K562 (cell line): ENCODE measurements around the gene KLK8. TPM values are rescaled to one million over a fixed set of nuclear protein-coding genes. Genes with fewer than 3 reads are reported as not detected.

Experiments
- ATAC-seq: fragments of 200-7000 bp; cut with Tn5 transposase; 3 replicates; pipeline ENCODE4 v1.9.1; 2020; ENCODE audit warnings: moderate library complexity
- BruUV-seq: library from RNA; stranded (reverse); fragments of 400-500 nt; replicated peaks from 2 replicates; lab custom pipeline; 2021; lab: Mats Ljungman, UMichigan
- CTCF ChIA-PET: fragments of 300-600 bp; formaldehyde crosslinking; extraction: SDS; loops from one replicate; lab custom pipeline; 2021; ENCODE audit warnings: low intra/inter-chr PET ratio; lab: Yijun Ruan, JAX
- POLR2A ChIA-PET: fragments of 300-600, 350-650 bp; sonication (Branson Sonifier 250); formaldehyde crosslinking; extraction: SDS; loops from one replicate; lab custom pipeline; 2021; ENCODE audit warnings: antibody characterized with exemption, inconsistent platforms; lab: Yijun Ruan, JAX
- DNase-seq, 4 experiments: peaks; one replicate each; pipeline versions ENCODE4 v3.0.0 to v3.0.0-alpha.2; 2011 to 2018; ENCODE audit warnings: low spot score in 3 of 4, mixed read lengths in 3 of 4; ENCODE audit errors: extremely low read depth in 1 of 4
- FAIRE-seq: peaks from 2 replicates; lab custom pipeline; 2011; peaks lifted over from hg19 to GRCh38; lab: Jason Lieb, UNC
- H2AFZ ChIP-seq: 2 replicates; pipeline ENCODE4 v1.6.0; 2011; ENCODE audit warnings: low read depth, low read length, control low read depth, inconsistent platforms
- H3K27ac ChIP-seq: fragments of 200-600 bp; 3 replicates; pipeline ENCODE4 v1.8.0; 2011; ENCODE audit warnings: low read depth, mild to moderate bottlenecking, control low read depth, inconsistent platforms, low read length, moderate library complexity, mixed read lengths; ENCODE audit errors: extremely low read depth
- H3K27me3 ChIP-seq, 2 experiments: fragments of 300-600 bp in 1 of 2; 2 replicates in 1 of 2; 3 replicates in 1 of 2; pipeline versions ENCODE4 v1.6.0 to v1.8.0; 2011; ENCODE audit warnings: inconsistent platforms in 2 of 2, low read length in 2 of 2, mild to moderate bottlenecking in 1 of 2, mixed read lengths in 1 of 2, moderate library complexity in 1 of 2; ENCODE audit not compliant: control insufficient read depth in 2 of 2, insufficient read depth in 2 of 2
- H3K36me3 ChIP-seq: fragments of 300-600 bp; 3 replicates; pipeline ENCODE4 v1.8.0; 2011; ENCODE audit warnings: mild to moderate bottlenecking, low read length, inconsistent platforms; ENCODE audit not compliant: control insufficient read depth, insufficient read depth
- H3K4me1 ChIP-seq, 2 experiments: fragments of 200-600 bp in 1 of 2; replicated peaks in 1 of 2; 2 replicates in 1 of 2; 3 replicates in 1 of 2; pipeline versions ENCODE4 v1.5.1 to v1.8.0; 2011; ENCODE audit warnings: inconsistent platforms in 2 of 2, low read length in 2 of 2, mild to moderate bottlenecking in 1 of 2, mixed read lengths in 1 of 2, moderate library complexity in 1 of 2; ENCODE audit not compliant: control insufficient read depth in 2 of 2, insufficient read depth in 2 of 2
- H3K4me2 ChIP-seq: 2 replicates; pipeline ENCODE4 v1.6.1; 2011; ENCODE audit warnings: low read length, control low read depth, inconsistent platforms, mixed read lengths; ENCODE audit not compliant: insufficient read depth
- H3K4me3 ChIP-seq: fragments of 200-600 bp; sonication (generic), shearing (Covaris generic); 2 replicates; pipeline ENCODE4 v1.5.1; 2016; ENCODE audit warnings: control low read depth, inconsistent platforms
- H3K79me2 ChIP-seq: fragments of 200-600 bp; 3 replicates; pipeline ENCODE4 v1.8.0; 2011; ENCODE audit warnings: low read length, inconsistent platforms; ENCODE audit not compliant: control insufficient read depth, insufficient read depth
- H3K9ac ChIP-seq, 2 experiments: 2 replicates each; pipeline versions ENCODE4 v1.6.0 to v1.6.1; 2011; ENCODE audit warnings: low read depth in 2 of 2, low read length in 2 of 2, control low read depth in 1 of 2, inconsistent platforms in 1 of 2, mild to moderate bottlenecking in 1 of 2, mixed read lengths in 1 of 2; ENCODE audit not compliant: insufficient read depth in 1 of 2
- H3K9me1 ChIP-seq: one replicate; pipeline ENCODE4 v1.6.0; 2011; ENCODE audit warnings: inconsistent platforms, mild to moderate bottlenecking, low read length, moderate library complexity; ENCODE audit not compliant: control insufficient read depth, insufficient read depth
- H3K9me3 ChIP-seq: replicated peaks from 2 replicates; pipeline ENCODE4 v1.5.1; 2011; ENCODE audit warnings: low read depth, low read length, inconsistent platforms; ENCODE audit not compliant: control insufficient read depth, insufficient read depth
- H4K20me1 ChIP-seq: replicated peaks from 2 replicates; pipeline ENCODE4 v1.6.1; 2011; ENCODE audit warnings: low read length, inconsistent platforms, mixed read lengths; ENCODE audit not compliant: control insufficient read depth, insufficient read depth
- ARHGAP35 ChIP-seq: fragments of 450-650 bp; IDR thresholded peaks from 2 replicates; pipeline ENCODE4 v1.6.1; 2018; ENCODE audit not compliant: partially characterized antibody
- ARID2 ChIP-seq: fragments of 450-650 bp; IDR thresholded peaks from 2 replicates; pipeline ENCODE4 v1.6.1; 2017; ENCODE audit warnings: antibody characterized with exemption, mild to moderate bottlenecking
- EGR1 ChIP-seq: fragments of 450-650 bp; conservative IDR thresholded peaks from 2 replicates; pipeline ENCODE4 v1.6.1; 2017; ENCODE audit warnings: mild to moderate bottlenecking
- NFE2L1 ChIP-seq: fragments of 450-650 bp; IDR thresholded peaks from 2 replicates; pipeline ENCODE4 v1.6.1; 2016; ENCODE audit warnings: missing genetic modification characterization, low read depth, mild to moderate bottlenecking, missing compliant biosample characterization, moderate library complexity, borderline replicate concordance
- PURB ChIP-seq: sonication (generic); formaldehyde crosslinking; IDR thresholded peaks from 2 replicates; pipeline ENCODE4 v1.9.0; 2021; ENCODE audit warnings: low read depth, mild to moderate bottlenecking, missing genetic modification reagents
- SLC30A9 ChIP-seq: fragments of 250-450 bp; sonication (Bioruptor Pico); IDR thresholded peaks from 2 replicates; pipeline ENCODE4 v1.8.0; 2022; ENCODE audit warnings: mild to moderate bottlenecking, moderate library complexity
- TCF7 ChIP-seq: sonication (generic); IDR thresholded peaks from 2 replicates; pipeline ENCODE4 v1.6.1; 2016; ENCODE audit warnings: antibody characterized with exemption, borderline replicate concordance
- WGBS: fragments of 100-300 bp; shearing (Covaris generic); methylation state at CpG from one replicate; pipeline ENCODE4 v1.1.6; 2016; ENCODE audit warnings: low coverage, mixed read lengths; ENCODE audit not compliant: insufficient coverage; ENCODE audit errors: missing lambda C conversion rate; 5-methylcytosine and 5-hydroxymethylcytosine counted together
- in situ Hi-C: fragments of 300-500 bp; cut with MboI; formaldehyde crosslinking; loops from 4 replicates; pipeline ENCODE4 v1.15.0; 2018; ENCODE audit warnings: inconsistent platforms, mixed read lengths
- intact Hi-C: fragments of 100-400 bp; cut with micrococcal nuclease; formaldehyde crosslinking; loops from 2 replicates; pipeline ENCODE4 v1.14.2; 2022
- polyA plus RNA-seq, 8 experiments: library from polyadenylated mRNA; depleted of rRNA in 4 of 8; stranded (reverse) in 5 of 8; unstranded in 3 of 8; fragments of >200 nt; fragmentation: Nextera tagmentation in 2 of 8; fragmentation: Illumina TruSeq in 1 of 8; extraction: Ambion mirVana in 2 of 8; extraction: Trizol in 1 of 8; gene quantifications; 2 replicates each; pipeline versions ENCODE4 v1.2.1 to v1.2.3, GENCODE V29; 2011 to 2014; ENCODE audit warnings: inconsistent platforms in 1 of 8, missing spikeins in 1 of 8
- total RNA-seq, 7 experiments: library from RNA; depleted of rRNA in 6 of 7; stranded (reverse); fragments of >200 nt in 6 of 7; fragmentation: Illumina TruSeq in 2 of 7; extraction: Trizol in 2 of 7; gene quantifications; 2 replicates each; pipeline versions ENCODE4 v1.2.1 to v1.2.3, GENCODE V29; 2011 to 2021; ENCODE audit warnings: low replicate concordance in 1 of 7
- TF ChIP-seq, protein P1 (sequence below): sonication (generic); formaldehyde crosslinking; IDR thresholded peaks from 2 replicates; pipeline ENCODE4 v1.8.0; 2023; ENCODE audit warnings: mild to moderate bottlenecking, missing genetic modification reagents
- TF ChIP-seq, protein P2 (sequence below): fragments of 250-450 bp; sonication (Bioruptor Pico); IDR thresholded peaks from 2 replicates; pipeline ENCODE4 v1.8.0; 2021; ENCODE audit warnings: mild to moderate bottlenecking, moderate library complexity

Gene KLK8
- total and polyA plus RNA-seq, 9 of the 15 experiments (the other 6 are each of a cell fraction or from before 2014, with no cell fraction given): 0.37 to 1.7 (median 0.76) TPM

DNA sequence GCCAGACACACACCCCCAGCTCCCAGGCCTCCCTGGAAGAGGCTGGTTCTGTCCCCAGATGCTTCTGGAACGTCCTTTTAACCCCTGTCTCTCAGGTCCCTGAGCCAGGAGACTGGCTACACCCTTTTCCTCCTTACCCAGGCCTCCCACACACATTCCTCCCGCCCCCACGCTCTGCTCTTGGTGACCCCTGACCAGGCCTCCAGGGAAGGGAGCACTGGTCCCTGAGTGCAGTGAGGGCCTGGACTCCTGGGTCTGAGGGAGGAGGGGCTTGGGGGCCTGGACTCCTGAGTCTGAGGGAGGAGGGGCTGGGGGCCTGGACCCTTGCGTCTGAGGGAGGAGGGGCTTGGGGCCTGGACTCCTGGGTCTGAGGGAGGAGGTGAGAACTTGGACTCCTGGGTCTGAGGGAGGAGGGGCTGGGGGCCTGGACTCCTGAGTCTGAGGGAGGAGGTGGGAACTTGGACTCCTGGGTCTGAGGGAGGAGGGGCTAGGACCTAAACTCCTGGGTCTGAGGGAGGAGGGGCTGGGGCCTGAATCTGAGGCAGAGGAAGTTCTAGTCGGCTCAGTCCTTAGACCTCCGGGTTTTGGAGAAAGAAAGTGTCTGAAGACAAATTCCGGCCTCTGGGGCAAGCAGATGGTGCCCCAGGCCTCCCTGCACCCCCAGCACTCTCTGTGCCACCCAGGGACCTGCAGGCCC, 32.5 kb downstream of the KLK8 start:
- Histone ChIP-seq H3K27me3 (peaks cover 11 to 50% of the 10 kb centered on the region in 2 experiments; a peak in 4 of 5 replicates), H3K4me2 (no peak overlapping the region), H3K79me2 (no peaks in the 10 kb centered on the region), H3K4me3 (no peak overlapping the region), H2AFZ (no peak overlapping the region), H3K4me1 (peaks cover 0 to 10% of the 10 kb centered on the region in 2 experiments; a peak in 2 of 5 replicates), H3K36me3 (no peaks in the 10 kb centered on the region), H3K9me1 (no peaks in the 10 kb centered on the region), H4K20me1 (no peaks in the 10 kb centered on the region), H3K27ac (no peak overlapping the region), H3K9ac (no peak overlapping the region), H3K9me3 (no peaks in the 10 kb centered on the region)
- intact Hi-C loops: no loop called here
- WGBS: 6% methylated on average over 5 of the region's 7 CpGs
- CTCF ChIA-PET: no interaction called here
- FAIRE-seq: no peak
- ATAC-seq: no peak
- in situ Hi-C loops: no loop called here
- TF ChIP-seq EGR1 (peak; percentile 66), NFE2L1 (no peak)
- BruUV-seq: no TSS peak
- POLR2A ChIA-PET: no interaction called here
- DNase-seq: peak in 1 of 4 experiments; percentile 34

DNA sequence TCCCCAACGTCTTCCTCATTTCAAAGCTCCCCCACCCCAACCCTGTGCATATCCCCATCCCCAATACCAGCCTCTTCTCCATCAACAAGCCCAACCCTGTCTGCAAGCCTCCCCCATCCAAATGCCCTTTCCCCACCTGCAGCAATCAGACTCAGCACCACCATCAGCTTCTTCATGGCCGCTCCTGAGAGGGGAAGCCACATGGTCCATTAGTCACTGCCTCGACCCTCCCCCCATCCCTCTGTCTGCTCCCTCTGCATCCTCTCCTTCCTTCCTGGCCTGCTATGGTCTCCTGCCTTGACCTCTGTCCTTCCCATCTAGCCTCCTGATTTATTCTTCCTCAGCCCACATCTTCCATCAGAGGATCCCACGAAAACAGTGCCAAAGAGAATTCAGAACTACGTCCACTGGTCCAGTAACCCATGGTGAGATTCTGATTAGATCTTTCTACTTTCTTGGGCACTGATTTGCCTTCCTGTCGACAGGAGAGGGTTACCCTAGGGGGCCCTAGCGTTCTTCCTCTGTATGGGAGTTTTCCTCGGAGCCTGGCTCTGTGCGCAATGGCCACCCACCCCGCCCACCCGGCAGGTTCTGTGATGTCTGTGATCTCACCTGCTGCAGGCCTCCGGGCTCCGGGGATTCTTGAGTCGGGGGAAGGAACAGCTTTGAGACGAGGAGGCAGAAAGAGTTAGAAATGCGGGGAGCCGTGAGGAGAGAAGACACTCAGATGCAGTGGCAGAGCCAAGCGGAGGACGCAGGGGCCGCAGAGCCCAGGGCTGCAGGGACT, 33.3 kb downstream of the KLK8 start:
- no peak for FAIRE-seq
- Histone ChIP-seq H3K9me3 (no peaks in the 10 kb centered on the region), H3K4me1 (peaks cover 0 to 10% of the 10 kb centered on the region in 2 experiments; a peak in 2 of 5 replicates), H3K27me3 (peaks cover 11 to 54% of the 10 kb centered on the region in 2 experiments; a peak in 4 of 5 replicates), H3K27ac (no peak overlapping the region), H3K4me2 (no peak overlapping the region), H4K20me1 (no peaks in the 10 kb centered on the region), H3K9ac (no peak overlapping the region), H3K4me3 (no peak overlapping the region), H3K9me1 (no peaks in the 10 kb centered on the region), H3K79me2 (no peaks in the 10 kb centered on the region), H2AFZ (no peak overlapping the region), H3K36me3 (no peaks in the 10 kb centered on the region)
- ATAC-seq: no peak
- 10% methylated on average over 19 of the region's 20 CpGs for WGBS
- in situ Hi-C loops (no loop called here), intact Hi-C loops (no loop called here)
- no peak for DNase-seq
- CTCF ChIA-PET: no interaction called here
- POLR2A ChIA-PET: no interaction called here
- BruUV-seq: no TSS peak
- TF ChIP-seq ARHGAP35: no peak
- no peak for TF ChIP-seq ARID2
- TF ChIP-seq, protein P1, sequence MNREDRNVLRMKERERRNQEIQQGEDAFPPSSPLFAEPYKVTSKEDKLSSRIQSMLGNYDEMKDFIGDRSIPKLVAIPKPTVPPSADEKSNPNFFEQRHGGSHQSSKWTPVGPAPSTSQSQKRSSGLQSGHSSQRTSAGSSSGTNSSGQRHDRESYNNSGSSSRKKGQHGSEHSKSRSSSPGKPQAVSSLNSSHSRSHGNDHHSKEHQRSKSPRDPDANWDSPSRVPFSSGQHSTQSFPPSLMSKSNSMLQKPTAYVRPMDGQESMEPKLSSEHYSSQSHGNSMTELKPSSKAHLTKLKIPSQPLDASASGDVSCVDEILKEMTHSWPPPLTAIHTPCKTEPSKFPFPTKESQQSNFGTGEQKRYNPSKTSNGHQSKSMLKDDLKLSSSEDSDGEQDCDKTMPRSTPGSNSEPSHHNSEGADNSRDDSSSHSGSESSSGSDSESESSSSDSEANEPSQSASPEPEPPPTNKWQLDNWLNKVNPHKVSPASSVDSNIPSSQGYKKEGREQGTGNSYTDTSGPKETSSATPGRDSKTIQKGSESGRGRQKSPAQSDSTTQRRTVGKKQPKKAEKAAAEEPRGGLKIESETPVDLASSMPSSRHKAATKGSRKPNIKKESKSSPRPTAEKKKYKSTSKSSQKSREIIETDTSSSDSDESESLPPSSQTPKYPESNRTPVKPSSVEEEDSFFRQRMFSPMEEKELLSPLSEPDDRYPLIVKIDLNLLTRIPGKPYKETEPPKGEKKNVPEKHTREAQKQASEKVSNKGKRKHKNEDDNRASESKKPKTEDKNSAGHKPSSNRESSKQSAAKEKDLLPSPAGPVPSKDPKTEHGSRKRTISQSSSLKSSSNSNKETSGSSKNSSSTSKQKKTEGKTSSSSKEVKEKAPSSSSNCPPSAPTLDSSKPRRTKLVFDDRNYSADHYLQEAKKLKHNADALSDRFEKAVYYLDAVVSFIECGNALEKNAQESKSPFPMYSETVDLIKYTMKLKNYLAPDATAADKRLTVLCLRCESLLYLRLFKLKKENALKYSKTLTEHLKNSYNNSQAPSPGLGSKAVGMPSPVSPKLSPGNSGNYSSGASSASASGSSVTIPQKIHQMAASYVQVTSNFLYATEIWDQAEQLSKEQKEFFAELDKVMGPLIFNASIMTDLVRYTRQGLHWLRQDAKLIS: no peak
- TF ChIP-seq TCF7: no peak
- TF ChIP-seq SLC30A9 (CRISPR knock-in tag): no peak
- no peak for TF ChIP-seq PURB
- TF ChIP-seq, protein P2, sequence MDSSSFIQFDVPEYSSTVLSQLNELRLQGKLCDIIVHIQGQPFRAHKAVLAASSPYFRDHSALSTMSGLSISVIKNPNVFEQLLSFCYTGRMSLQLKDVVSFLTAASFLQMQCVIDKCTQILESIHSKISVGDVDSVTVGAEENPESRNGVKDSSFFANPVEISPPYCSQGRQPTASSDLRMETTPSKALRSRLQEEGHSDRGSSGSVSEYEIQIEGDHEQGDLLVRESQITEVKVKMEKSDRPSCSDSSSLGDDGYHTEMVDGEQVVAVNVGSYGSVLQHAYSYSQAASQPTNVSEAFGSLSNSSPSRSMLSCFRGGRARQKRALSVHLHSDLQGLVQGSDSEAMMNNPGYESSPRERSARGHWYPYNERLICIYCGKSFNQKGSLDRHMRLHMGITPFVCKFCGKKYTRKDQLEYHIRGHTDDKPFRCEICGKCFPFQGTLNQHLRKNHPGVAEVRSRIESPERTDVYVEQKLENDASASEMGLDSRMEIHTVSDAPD (CRISPR knock-in tag): no peak
